ENCODE measurements around the gene KLHL8. TPM values are rescaled to one million over a fixed set of nuclear protein-coding genes. Genes with fewer than 3 reads are reported as not detected.

Gene KLHL8
- total and polyA plus RNA-seq, 4 donors: 2.9 to 14.4 (median 5.1) TPM

GRCh38 chr4:87230806-87231205 is 10.4 kb upstream of the KLHL8 start:
- 85% methylated on average over 6 of the region's 6 CpGs for WGBS
- Histone ChIP-seq H3K9me3 (ENCODE audit: control insufficient read depth in 4 of 4, low read length in 3 of 4) (no peaks in the 10 kb centered on the region), H3K4me1 (ENCODE audit: control insufficient read depth in 4 of 4, insufficient read depth in 4 of 4, low read length in 3 of 4) (peaks cover 2 to 17% (median 5%) of the 10 kb centered on the region in 4 donors), H3K4me3 (ENCODE audit: low read depth in 1 of 3, low read length in 3 of 3) (no peak overlapping the region), H3K36me3 (ENCODE audit: control insufficient read depth in 4 of 4, insufficient read depth in 3 of 4, low read depth in 1 of 4, low read length in 3 of 4) (no peaks in the 10 kb centered on the region), H3K9ac (ENCODE audit: low read depth in 1 of 2, low read length in 2 of 2) (no peak overlapping the region), H3K27me3 (ENCODE audit: control insufficient read depth in 4 of 4, insufficient read depth in 4 of 4, low read length in 3 of 4) (no peaks in the 10 kb centered on the region), H3K27ac (ENCODE audit: low read depth in 1 of 2, low read length in 2 of 2) (no peak overlapping the region)
- TF ChIP-seq ZBTB33 (IDR thresholded peaks at IDR 0.05) (no peak), NR2F2 (IDR thresholded peaks at IDR 0.05) (no peak), FOXA1 (IDR thresholded peaks at IDR 0.05) (no peak), GABPA (IDR thresholded peaks at IDR 0.05 in 1 of 2, conservative IDR thresholded peaks at IDR 0.05 in 1 of 2) (no peak), TAF1 (conservative IDR thresholded peaks at IDR 0.05) (no peak), HNF4G (IDR thresholded peaks at IDR 0.05) (no peak), RXRA (IDR thresholded peaks at IDR 0.05) (no peak), SP1 (IDR thresholded peaks at IDR 0.05) (no peak), RAD21 (IDR thresholded peaks at IDR 0.05) (no peak), EGR1 (IDR thresholded peaks at IDR 0.05; ENCODE audit: low read depth in 2 of 2) (no peak), FOXA2 (IDR thresholded peaks at IDR 0.05) (no peak), JUND (IDR thresholded peaks at IDR 0.05) (no peak), YY1 (IDR thresholded peaks at IDR 0.05) (no peak)
- TF ChIP-seq, protein P1, sequence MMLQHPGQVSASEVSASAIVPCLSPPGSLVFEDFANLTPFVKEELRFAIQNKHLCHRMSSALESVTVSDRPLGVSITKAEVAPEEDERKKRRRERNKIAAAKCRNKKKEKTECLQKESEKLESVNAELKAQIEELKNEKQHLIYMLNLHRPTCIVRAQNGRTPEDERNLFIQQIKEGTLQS (IDR thresholded peaks at IDR 0.05): no peak
- TF ChIP-seq, protein P2, sequence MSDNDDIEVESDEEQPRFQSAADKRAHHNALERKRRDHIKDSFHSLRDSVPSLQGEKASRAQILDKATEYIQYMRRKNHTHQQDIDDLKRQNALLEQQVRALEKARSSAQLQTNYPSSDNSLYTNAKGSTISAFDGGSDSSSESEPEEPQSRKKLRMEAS (IDR thresholded peaks at IDR 0.05): no peak
- TF ChIP-seq, protein P3, sequence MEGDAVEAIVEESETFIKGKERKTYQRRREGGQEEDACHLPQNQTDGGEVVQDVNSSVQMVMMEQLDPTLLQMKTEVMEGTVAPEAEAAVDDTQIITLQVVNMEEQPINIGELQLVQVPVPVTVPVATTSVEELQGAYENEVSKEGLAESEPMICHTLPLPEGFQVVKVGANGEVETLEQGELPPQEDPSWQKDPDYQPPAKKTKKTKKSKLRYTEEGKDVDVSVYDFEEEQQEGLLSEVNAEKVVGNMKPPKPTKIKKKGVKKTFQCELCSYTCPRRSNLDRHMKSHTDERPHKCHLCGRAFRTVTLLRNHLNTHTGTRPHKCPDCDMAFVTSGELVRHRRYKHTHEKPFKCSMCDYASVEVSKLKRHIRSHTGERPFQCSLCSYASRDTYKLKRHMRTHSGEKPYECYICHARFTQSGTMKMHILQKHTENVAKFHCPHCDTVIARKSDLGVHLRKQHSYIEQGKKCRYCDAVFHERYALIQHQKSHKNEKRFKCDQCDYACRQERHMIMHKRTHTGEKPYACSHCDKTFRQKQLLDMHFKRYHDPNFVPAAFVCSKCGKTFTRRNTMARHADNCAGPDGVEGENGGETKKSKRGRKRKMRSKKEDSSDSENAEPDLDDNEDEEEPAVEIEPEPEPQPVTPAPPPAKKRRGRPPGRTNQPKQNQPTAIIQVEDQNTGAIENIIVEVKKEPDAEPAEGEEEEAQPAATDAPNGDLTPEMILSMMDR (IDR thresholded peaks at IDR 0.05; ENCODE audit: low read depth, low read length, missing input control): no peak
- TF ChIP-seq, protein P4, sequence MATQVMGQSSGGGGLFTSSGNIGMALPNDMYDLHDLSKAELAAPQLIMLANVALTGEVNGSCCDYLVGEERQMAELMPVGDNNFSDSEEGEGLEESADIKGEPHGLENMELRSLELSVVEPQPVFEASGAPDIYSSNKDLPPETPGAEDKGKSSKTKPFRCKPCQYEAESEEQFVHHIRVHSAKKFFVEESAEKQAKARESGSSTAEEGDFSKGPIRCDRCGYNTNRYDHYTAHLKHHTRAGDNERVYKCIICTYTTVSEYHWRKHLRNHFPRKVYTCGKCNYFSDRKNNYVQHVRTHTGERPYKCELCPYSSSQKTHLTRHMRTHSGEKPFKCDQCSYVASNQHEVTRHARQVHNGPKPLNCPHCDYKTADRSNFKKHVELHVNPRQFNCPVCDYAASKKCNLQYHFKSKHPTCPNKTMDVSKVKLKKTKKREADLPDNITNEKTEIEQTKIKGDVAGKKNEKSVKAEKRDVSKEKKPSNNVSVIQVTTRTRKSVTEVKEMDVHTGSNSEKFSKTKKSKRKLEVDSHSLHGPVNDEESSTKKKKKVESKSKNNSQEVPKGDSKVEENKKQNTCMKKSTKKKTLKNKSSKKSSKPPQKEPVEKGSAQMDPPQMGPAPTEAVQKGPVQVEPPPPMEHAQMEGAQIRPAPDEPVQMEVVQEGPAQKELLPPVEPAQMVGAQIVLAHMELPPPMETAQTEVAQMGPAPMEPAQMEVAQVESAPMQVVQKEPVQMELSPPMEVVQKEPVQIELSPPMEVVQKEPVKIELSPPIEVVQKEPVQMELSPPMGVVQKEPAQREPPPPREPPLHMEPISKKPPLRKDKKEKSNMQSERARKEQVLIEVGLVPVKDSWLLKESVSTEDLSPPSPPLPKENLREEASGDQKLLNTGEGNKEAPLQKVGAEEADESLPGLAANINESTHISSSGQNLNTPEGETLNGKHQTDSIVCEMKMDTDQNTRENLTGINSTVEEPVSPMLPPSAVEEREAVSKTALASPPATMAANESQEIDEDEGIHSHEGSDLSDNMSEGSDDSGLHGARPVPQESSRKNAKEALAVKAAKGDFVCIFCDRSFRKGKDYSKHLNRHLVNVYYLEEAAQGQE (IDR thresholded peaks at IDR 0.05): no peak
- DNase-seq (ENCODE audit: low spot score): no peak

DNA sequence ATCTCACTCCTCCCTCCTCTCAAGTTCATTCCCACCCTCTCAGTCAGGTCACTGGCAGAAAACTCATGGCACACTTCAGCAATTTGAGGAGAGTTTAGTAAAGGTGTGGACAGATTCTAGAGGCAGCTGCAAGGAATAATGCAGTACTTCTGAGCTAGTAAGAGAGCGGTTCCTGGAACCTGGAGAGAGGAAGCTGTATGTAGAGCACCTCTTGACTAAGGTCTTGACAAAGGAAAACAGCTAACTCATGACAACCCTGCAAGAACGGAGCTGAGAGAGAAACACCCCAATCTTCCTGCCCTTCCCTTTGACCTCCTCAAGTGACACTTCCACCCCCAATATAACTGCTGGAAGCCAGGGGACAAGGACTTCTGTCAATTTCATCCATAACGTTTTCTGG is 9.6 kb upstream of the KLHL8 start:
- Histone ChIP-seq H3K27me3 (ENCODE audit: control insufficient read depth in 4 of 4, insufficient read depth in 4 of 4, low read length in 3 of 4) (no peaks in the 10 kb centered on the region), H3K4me3 (ENCODE audit: low read depth in 1 of 3, low read length in 3 of 3) (no peak overlapping the region), H3K4me1 (ENCODE audit: control insufficient read depth in 4 of 4, insufficient read depth in 4 of 4, low read length in 3 of 4) (peaks cover 2 to 13% (median 4%) of the 10 kb centered on the region in 4 donors), H3K27ac (ENCODE audit: low read depth in 1 of 2, low read length in 2 of 2) (no peak overlapping the region), H3K36me3 (ENCODE audit: control insufficient read depth in 4 of 4, insufficient read depth in 3 of 4, low read depth in 1 of 4, low read length in 3 of 4) (no peaks in the 10 kb centered on the region), H3K9ac (ENCODE audit: low read depth in 1 of 2, low read length in 2 of 2) (no peak overlapping the region), H3K9me3 (ENCODE audit: control insufficient read depth in 4 of 4, low read length in 3 of 4) (no peaks in the 10 kb centered on the region)
- no peak for DNase-seq (ENCODE audit: low spot score)
- TF ChIP-seq EGR1 (IDR thresholded peaks at IDR 0.05; ENCODE audit: low read depth in 2 of 2): no peak
- TF ChIP-seq SP1 (IDR thresholded peaks at IDR 0.05): no peak
- TF ChIP-seq GABPA (IDR thresholded peaks at IDR 0.05 in 1 of 2, conservative IDR thresholded peaks at IDR 0.05 in 1 of 2): no peak
- TF ChIP-seq ZBTB33 (IDR thresholded peaks at IDR 0.05): no peak
- no peak for TF ChIP-seq RXRA (IDR thresholded peaks at IDR 0.05)
- TF ChIP-seq HNF4G (IDR thresholded peaks at IDR 0.05): no peak
- TF ChIP-seq NR2F2 (IDR thresholded peaks at IDR 0.05): no peak
- TF ChIP-seq TAF1 (conservative IDR thresholded peaks at IDR 0.05): no peak
- TF ChIP-seq HNF4A (conservative IDR thresholded peaks at IDR 0.05): no peak
- TF ChIP-seq, protein P3 (IDR thresholded peaks at IDR 0.05; ENCODE audit: low read depth, low read length, missing input control): no peak
- TF ChIP-seq FOXA1 (IDR thresholded peaks at IDR 0.05): no peak
- WGBS: 77% methylated on average over 3 of the region's 3 CpGs
